Anterior cingulate cortex (tissue), 58 donors: Measurements from ENCODE around the gene FAM3A.

Source experiments
- DNase-seq, 58 donors: peaks; one replicate each; lab custom pipeline; 2025; lab: John Stamatoyannopoulos, UW

Gene FAM3A

DNA sequence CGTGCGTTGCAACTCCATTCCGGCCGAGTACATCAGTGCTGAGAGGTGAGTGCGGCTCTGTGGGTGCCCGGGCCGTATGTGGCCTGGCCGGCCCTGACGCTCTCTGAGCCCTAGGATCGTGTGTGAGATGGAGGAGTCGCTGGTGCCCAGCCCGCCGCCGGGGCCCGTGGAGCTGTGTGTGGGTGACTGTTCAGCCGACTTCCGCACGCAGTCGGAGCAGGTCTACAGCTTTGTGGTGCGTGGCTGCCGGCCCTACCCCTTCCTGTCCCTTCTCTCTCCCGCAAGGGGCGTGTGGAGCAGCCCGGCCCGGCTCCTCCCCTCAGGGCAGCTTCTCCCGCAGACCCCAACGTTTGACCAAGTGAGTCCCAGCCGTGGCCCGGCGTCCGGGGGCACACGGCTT is 50.0 kb downstream of the FAM3A start:
- no peak for DNase-seq

GRCh38 chrX:154465601-154466000 is 50.4 kb downstream of the FAM3A start:
- no peak for DNase-seq

DNA sequence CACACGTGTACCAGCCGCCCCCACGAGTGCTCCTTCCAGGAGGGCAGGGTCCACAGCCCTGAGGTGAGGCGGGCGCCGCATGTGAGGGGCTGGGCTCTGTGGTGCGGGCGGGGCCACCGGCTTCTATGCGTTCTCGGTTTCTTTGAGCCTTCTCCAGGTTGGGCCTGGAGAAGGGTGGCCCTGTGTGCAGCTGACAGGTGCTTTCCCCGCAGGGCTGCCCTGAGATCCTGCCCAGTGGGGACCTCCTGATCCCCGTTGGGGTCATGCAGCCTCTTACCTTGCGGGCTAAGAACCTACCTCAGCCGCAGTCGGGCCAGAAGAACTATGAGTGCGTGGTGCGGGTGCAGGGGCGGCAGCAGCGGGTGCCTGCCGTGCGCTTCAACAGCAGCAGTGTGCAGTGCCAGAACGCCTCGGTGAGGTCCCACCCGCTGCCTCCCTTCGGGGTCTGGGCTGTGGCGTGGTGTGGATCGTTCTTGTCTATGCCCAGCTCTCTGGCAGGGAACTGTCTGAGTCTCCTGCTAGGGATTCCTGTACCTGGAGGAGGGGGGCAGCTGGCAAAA is 51.1 kb downstream of the FAM3A start:
- DNase-seq = no peak

DNA sequence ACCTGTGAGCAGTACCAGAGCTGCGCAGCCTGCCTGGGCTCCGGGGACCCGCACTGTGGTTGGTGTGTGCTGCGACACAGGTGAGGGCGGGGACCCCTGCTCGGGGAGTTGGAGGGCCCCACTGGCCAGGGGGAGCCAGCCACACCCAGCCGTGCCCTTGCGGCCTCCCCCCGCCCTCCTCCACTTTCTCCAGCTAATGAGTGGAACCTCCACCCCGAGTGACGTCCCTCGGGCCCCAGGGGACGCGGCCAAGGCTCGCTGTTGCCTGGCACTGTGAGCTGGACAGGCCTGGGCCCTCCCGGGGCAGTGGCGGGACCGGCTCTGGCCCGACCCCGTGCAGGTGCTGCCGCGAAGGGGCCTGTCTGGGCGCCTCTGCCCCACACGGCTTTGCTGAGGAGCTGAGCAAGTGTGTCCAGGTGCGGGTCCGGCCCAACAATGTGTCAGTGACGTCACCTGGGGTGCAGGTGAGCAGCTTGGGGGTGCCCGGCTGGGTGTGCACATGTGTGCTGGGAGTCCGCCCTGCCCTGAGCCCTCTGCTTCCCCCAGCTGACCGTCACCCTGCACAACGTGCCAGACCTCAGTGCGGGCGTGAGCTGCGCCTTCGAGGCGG is 52.3 kb downstream of the FAM3A start:
- no peak for DNase-seq

- peak in 23 of 58 donors; percentile 3 to 44 (median 12) for DNase-seq
These were observed 53.6 kb downstream of the FAM3A start for GRCh38 chrX:154462396-154462795.

DNA sequence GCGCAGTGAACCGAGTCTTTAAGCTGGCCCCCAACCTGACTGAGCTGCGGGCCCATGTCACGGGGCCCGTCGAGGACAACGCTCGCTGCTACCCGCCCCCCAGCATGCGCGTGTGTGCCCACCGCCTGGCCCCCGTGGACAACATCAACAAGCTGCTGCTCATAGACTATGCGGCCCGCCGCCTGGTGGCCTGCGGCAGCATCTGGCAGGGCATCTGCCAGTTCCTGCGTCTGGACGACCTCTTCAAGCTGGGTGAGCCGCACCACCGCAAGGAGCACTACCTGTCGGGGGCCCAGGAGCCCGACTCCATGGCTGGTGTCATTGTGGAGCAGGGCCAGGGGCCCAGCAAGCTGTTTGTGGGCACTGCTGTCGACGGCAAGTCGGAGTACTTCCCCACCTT is 55.7 kb downstream of the FAM3A start:
- peak in 1 of 58 donors; percentile 16 for DNase-seq

- DNase-seq = no peak
These were observed 56.2 kb downstream of the FAM3A start for GRCh38 chrX:154459832-154460231.

GRCh38 chrX:154458954-154459778 is 56.9 kb downstream of the FAM3A start:
- peak in 19 of 58 donors; percentile 4 to 41 (median 12) for DNase-seq

DNA sequence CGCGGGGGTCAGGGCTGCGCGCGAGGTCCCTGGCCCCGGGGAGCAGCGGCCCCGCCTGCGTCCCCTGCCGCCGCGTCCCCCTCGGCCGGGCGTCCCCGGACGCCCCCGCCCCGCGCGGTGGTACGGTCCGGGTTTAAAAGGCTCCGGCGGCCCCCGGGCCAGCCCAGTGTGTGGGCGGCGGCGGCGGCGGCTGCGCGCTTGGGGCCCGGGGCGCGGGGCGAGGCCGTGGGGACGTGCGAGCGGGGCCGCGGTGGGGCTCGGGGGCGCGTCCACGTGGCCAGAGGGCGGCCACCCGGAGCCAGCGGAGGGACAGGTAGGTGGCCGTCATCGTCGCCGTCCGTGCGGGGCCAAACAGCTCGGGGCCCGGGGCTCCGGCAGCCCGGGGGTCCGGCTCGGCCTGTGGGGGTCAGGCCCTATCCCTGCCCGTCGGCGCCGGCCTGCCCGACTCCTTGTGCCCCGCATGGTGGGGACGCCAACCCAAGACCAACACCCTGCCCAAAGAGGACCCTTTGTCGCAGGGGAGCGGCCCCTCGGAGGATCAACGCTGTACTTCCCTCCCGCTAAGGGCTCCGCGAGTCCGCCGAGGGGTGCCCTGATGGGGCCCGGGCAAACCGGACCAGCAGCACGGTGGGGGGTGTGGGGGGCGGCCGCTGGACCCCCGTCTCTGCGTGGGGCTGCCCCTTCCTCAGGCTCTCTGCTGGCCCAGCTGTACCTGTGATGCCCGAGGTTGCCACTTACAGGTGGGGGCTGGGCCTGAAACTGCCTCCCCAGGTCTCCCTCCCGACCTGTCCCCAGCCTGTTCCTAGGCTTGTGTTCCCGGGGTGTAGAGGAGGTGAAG is 57.7 kb downstream of the FAM3A start, which contains the start of gene PLXNA3:
TSS of gene PLXNA3 (plus strand) at position 166 of the 838 bp plus-strand sequence. CDS start 1,903 bp downstream, outside the sequence.
- peak in 34 of 58 donors; percentile 3 to 51 (median 24) for DNase-seq

GRCh38 chrX:154457491-154458115 is 58.4 kb downstream of the FAM3A start:
- DNase-seq = peak in 13 of 58 donors; percentile 14 to 51 (median 38)
